ENCODE results near the gene LINGO4.

Gene LINGO4, protein sequence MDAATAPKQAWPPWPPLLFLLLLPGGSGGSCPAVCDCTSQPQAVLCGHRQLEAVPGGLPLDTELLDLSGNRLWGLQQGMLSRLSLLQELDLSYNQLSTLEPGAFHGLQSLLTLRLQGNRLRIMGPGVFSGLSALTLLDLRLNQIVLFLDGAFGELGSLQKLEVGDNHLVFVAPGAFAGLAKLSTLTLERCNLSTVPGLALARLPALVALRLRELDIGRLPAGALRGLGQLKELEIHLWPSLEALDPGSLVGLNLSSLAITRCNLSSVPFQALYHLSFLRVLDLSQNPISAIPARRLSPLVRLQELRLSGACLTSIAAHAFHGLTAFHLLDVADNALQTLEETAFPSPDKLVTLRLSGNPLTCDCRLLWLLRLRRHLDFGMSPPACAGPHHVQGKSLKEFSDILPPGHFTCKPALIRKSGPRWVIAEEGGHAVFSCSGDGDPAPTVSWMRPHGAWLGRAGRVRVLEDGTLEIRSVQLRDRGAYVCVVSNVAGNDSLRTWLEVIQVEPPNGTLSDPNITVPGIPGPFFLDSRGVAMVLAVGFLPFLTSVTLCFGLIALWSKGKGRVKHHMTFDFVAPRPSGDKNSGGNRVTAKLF

DNA sequence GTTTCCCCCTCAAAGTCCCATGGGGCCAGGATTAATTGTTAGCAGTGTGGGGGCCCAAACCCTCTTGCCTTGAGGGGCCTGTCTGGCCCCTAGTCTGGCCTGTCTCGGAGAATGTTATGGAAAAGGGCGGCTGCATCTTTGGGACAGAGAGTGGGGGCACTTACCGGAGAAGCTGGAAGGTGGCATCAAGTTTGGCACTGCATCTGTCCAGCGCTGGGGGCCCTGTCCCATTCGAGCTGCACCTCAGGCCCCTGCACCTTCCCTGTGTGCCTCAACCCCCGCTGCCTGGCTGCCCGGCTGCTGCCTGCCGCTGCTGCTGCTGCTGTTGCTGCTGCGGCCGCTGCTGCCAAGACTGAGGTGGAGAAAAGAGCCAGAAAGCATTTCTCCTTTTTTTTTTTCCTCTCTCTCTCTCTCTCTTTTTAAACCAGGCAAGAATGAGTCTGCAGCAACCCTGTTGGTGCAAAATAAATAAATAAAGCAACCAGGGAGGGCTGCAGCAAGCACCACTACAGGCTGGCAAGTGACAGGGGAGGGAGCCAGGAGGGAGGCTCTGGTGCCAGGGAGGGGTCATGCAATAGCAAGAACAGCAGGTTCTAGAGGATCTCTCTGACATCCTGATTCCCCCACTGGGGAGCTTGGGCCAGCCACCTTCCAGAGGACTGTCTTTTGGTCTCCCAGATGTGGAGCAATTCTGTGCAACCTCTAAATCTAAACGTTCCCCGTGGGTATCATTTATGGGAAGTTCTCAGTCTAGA, at the start of gene LINGO4:
Gene LINGO4 (minus strand): TSS at position 354 of the 755 bp plus-strand sequence. CDS start 2,715 bp downstream, outside the sequence.
- TF ChIP-seq, protein P1, sequence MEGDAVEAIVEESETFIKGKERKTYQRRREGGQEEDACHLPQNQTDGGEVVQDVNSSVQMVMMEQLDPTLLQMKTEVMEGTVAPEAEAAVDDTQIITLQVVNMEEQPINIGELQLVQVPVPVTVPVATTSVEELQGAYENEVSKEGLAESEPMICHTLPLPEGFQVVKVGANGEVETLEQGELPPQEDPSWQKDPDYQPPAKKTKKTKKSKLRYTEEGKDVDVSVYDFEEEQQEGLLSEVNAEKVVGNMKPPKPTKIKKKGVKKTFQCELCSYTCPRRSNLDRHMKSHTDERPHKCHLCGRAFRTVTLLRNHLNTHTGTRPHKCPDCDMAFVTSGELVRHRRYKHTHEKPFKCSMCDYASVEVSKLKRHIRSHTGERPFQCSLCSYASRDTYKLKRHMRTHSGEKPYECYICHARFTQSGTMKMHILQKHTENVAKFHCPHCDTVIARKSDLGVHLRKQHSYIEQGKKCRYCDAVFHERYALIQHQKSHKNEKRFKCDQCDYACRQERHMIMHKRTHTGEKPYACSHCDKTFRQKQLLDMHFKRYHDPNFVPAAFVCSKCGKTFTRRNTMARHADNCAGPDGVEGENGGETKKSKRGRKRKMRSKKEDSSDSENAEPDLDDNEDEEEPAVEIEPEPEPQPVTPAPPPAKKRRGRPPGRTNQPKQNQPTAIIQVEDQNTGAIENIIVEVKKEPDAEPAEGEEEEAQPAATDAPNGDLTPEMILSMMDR (IDR thresholded peaks at IDR 0.05; ENCODE audit: low read depth, low read length): no peak
- no peak within 1 kb of the TSS for H3K4me3 ChIP-seq (ENCODE audit: low read depth, low read length)

DNA sequence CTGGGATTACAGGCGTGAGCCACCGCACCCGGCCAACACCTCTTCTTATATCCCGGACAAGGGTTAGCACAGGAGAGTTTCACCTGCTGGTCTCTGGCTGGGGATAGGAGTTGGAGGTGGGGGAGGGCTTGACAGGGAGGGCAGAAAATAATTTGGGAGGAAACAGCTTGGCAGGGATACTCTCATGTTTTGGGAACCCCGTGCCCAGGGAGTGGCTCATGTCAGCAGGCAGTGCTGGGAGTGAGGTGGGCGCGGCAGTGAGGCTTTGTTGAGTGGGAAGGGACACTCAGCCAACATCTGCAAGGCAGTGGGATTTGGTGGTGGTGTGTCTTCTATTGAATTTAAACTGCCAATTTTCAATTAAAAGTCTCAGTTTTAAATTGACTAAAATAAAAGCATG, 49.4 kb upstream of the LINGO4 start:
- no peak overlapping the region for H3K4me3 ChIP-seq (ENCODE audit: low read depth, low read length)
- TF ChIP-seq, protein P1 (IDR thresholded peaks at IDR 0.05; ENCODE audit: low read depth, low read length): no peak

DNA sequence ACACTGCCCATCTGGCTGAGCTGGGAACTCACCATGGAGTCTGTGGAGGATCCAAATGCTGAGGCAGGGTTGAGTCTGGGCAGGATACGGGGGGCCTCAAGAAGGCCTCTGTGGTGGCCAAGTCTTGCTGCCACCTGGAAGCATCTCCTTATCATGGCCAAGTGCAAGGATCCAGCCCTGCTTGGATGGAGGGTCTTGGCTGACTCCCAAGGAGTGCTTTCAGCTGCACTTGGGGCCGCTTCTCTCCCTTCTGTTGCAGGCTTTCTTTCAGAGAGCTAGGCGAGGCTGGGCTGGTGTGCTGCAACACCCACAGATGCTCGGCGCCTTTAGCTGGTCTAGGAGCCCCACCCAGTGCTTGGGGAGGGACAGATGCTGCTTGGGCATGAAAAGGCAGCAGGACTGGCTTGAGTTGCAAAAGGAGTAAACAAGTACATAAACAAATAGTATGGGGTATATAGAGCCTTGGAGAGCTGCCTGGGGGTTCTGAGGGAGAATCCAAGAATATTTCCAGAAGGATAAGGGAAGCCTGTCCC, 48.3 kb upstream of the LINGO4 start, which contains the start of gene THEM5:
Gene THEM5 (minus strand): TSS at position 302 of the 533 bp plus-strand sequence. CDS start 147 bp downstream, at position 155.
- TF ChIP-seq, protein P1 (IDR thresholded peaks at IDR 0.05; ENCODE audit: low read depth, low read length): no peak
- H3K4me3 ChIP-seq (ENCODE audit: low read depth, low read length): no peak within 1 kb of the TSS

DNA sequence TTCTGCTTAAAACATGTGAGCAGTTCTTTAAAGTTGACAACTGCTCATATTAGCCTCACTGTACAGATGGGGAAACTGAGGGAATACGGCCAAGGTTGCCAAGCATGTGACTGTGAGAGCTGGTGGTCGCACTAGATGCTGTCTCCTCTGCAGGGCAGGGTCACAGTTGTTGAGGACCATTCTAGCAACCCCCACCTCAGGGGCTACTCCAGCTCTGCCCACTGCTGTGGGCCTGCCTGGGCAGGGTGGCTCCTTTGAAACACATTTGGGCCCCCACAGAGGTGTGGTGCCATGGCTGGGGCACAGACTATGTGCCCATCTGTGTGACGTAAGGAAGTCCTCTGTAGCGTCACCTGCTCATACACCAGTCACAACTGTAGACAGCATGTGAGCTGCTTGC, 47.5 kb upstream of the LINGO4 start:
- H3K4me3 ChIP-seq (ENCODE audit: low read depth, low read length): no peak overlapping the region
- TF ChIP-seq, protein P1 (IDR thresholded peaks at IDR 0.05; ENCODE audit: low read depth, low read length): no peak

DNA sequence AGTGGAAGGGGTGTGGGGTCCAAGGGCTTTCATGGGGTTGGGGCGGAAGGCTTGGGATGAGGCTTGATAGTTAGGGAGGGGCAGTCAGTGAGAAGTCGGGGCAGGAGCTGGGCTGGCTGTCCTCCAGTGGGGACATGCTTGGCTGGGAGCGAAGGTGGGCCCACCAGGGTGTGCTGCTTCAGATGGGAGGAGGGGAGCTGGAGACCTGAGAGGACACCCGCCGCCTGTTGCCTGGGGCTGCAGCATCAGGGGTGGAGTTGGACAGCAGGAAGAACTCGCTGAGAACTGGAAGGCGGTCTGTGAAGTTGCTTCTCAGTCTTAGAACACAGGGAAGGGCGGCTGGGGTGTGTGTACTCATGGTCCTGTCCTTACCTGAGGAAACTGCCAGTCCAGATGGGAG, 46.7 kb upstream of the LINGO4 start:
- TF ChIP-seq, protein P1 (IDR thresholded peaks at IDR 0.05; ENCODE audit: low read depth, low read length): no peak
- no peak overlapping the region for H3K4me3 ChIP-seq (ENCODE audit: low read depth, low read length)

DNA sequence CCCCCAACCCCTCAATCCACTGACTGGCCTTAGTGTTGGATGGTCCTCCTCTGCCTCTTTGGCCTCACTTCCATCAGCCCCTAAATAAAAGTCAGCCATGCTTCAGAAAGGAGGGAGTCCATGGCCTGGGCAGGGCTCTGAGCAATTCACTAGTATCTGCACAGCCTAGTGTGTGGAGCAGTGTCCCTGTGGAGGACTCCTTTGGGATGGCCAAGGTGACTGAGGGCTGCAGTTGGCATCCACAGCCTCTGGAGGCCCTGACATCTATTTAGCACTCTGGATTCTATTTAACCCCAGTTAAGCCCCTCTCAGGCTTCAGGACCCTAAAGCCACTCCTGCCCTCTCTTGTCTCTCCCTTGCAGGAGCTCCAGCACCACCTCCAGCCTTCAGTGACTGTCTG, 44.7 kb upstream of the LINGO4 start:
- H3K4me3 ChIP-seq (ENCODE audit: low read depth, low read length): no peak overlapping the region
- TF ChIP-seq, protein P1 (IDR thresholded peaks at IDR 0.05; ENCODE audit: low read depth, low read length): no peak

Data from WI38 (cell line).